ENCODE measurements around the gene RPS13. TPM values are rescaled to one million over a fixed set of nuclear protein-coding genes. Genes with fewer than 3 reads are reported as not detected.

The RPS13 gene
- 1,477 and 1,597 TPM in 2 replicates for total RNA-seq

GRCh38 chr11:17077520-17078401 is at the start of gene RPS13:
TSS of gene RPS13 (minus strand) at chr11:17077667. CDS start at chr11:17077641, 26 bp downstream.

Other genes starting within 250 kb of the RPS13 start
- gene PLEKHA7, start 63.3 kb downstream of the RPS13 start, total RNA-seq = 0.94 and 1.1 TPM in 2 replicates
- gene PIK3C2A, start 130.3 kb upstream of the RPS13 start, total RNA-seq = 90.7 and 104 TPM in 2 replicates
- gene NUCB2, start 199.1 kb upstream of the RPS13 start, total RNA-seq = 41.8 and 52.0 TPM in 2 replicates